Stimulated activated CD8-positive, alpha-beta memory T cell treated with anti-CD3 and anti-CD28 coated beads, Interleukin-2, amount 100 ng/mL, for 48 hours (primary cell): ENCODE data around the gene ZNF524.
A peak's percentile ranks its signal among the peaks of the same experiment; 100 is the strongest.
"Not testable (repeated sequence)": the region's sequence is repeated elsewhere in the genome, so short reads cannot be mapped to it uniquely, and the experiment has no call there.

Experiments used
- DNase-seq, 2 donors: peaks; one replicate each; pipeline ENCODE4 v3.0.0-alpha.2; 2020; ENCODE audit warnings: low read depth in 2 of 2

Gene ZNF524

GRCh38 chr19:55581145-55581822, 18.8 kb upstream of the ZNF524 start:
- no peak for DNase-seq

- no peak for DNase-seq
Measured at GRCh38 chr19:55581823-55582223, 18.3 kb upstream of the ZNF524 start.

GRCh38 chr19:55582284-55582683, 17.8 kb upstream of the ZNF524 start:
- DNase-seq = not testable (repeated sequence)

- DNase-seq = not testable (repeated sequence)
Measured at GRCh38 chr19:55583897-55584296, 16.2 kb upstream of the ZNF524 start.

- DNase-seq = no peak
Measured at GRCh38 chr19:55584871-55585270, 15.2 kb upstream of the ZNF524 start.

GRCh38 chr19:55585658-55586339, 14.3 kb upstream of the ZNF524 start:
- peak; percentile 27 to 55 for DNase-seq

GRCh38 chr19:55586976-55587668, 13.0 kb upstream of the ZNF524 start:
- DNase-seq = peak; percentile 88 to 91

- DNase-seq = no peak
Measured at GRCh38 chr19:55588738-55589137, 11.3 kb upstream of the ZNF524 start.

GRCh38 chr19:55590109-55590508, 10.0 kb upstream of the ZNF524 start:
- DNase-seq = no peak

- DNase-seq = no peak
Measured at GRCh38 chr19:55590617-55591016, 9.5 kb upstream of the ZNF524 start.

- no peak for DNase-seq
Measured at GRCh38 chr19:55591555-55591954, 8.5 kb upstream of the ZNF524 start.

- no peak for DNase-seq
Measured at GRCh38 chr19:55592391-55593090, 7.5 kb upstream of the ZNF524 start.

- no peak for DNase-seq
Measured at GRCh38 chr19:55593096-55593772, 6.9 kb upstream of the ZNF524 start.

- DNase-seq = no peak
Measured at GRCh38 chr19:55594996-55595545, 5.0 kb upstream of the ZNF524 start.

GRCh38 chr19:55596304-55596703, 3.8 kb upstream of the ZNF524 start:
- no peak for DNase-seq

GRCh38 chr19:55597501-55597921, 2.6 kb upstream of the ZNF524 start:
- no peak for DNase-seq

GRCh38 chr19:55598034-55598433, 2.1 kb upstream of the ZNF524 start:
- DNase-seq = no peak

GRCh38 chr19:55598719-55599467, 1.2 kb upstream of the ZNF524 start:
- DNase-seq = peak; percentile 85 to 92

- DNase-seq = peak; percentile 93 to 94
Measured at GRCh38 chr19:55599468-55599841, 633 bp upstream of the ZNF524 start, which contains the start of gene FIZ1. Gene FIZ1, minus strand, starts transcription at chr19:55599517. Its CDS starts 1,652 bp downstream, at chr19:55597865.

- no peak for DNase-seq
Measured at GRCh38 chr19:55600662-55601028, 557 bp downstream of the ZNF524 start.

GRCh38 chr19:55601084-55601483, 996 bp downstream of the ZNF524 start:
- no peak for DNase-seq
